Ishikawa (cell line): ENCODE measurements around the gene UCK1.

Experiments
- CEBPB ChIP-seq: IDR thresholded peaks from 2 replicates; pipeline ENCODE4 v1.6.1; 2012
- CREB1 ChIP-seq: IDR thresholded peaks from 2 replicates; pipeline ENCODE4 v1.6.1; 2012; ENCODE audit warnings: low read depth
- EGR1 ChIP-seq: IDR thresholded peaks from 2 replicates; pipeline ENCODE4 v1.6.1; 2012
- EP300 ChIP-seq: IDR thresholded peaks from 2 replicates; pipeline ENCODE4 v1.6.1; 2012; ENCODE audit warnings: borderline replicate concordance
- FOXM1 ChIP-seq: IDR thresholded peaks from 2 replicates; pipeline ENCODE4 v1.6.1; 2012; ENCODE audit warnings: low read depth, borderline replicate concordance
- REST ChIP-seq: IDR thresholded peaks from 2 replicates; pipeline ENCODE4 v1.6.1; 2012; ENCODE audit warnings: low read depth, mild to moderate bottlenecking
- TAF1 ChIP-seq: IDR thresholded peaks from 2 replicates; pipeline ENCODE4 v1.6.1; 2012; ENCODE audit warnings: low read depth, mild to moderate bottlenecking
- TEAD4 ChIP-seq: IDR thresholded peaks from 2 replicates; pipeline ENCODE4 v1.6.1; 2012
- USF1 ChIP-seq: IDR thresholded peaks from 2 replicates; pipeline ENCODE4 v1.6.1; 2012
- YY1 ChIP-seq: IDR thresholded peaks from 2 replicates; pipeline ENCODE4 v1.6.1; 2012; ENCODE audit warnings: low read depth
- ZBTB7A ChIP-seq: IDR thresholded peaks from 2 replicates; pipeline ENCODE4 v1.6.1; 2012; ENCODE audit warnings: low read depth
- TF ChIP-seq, protein P1 (sequence below): IDR thresholded peaks from 2 replicates; pipeline ENCODE4 v1.6.1; 2012

DNA sequence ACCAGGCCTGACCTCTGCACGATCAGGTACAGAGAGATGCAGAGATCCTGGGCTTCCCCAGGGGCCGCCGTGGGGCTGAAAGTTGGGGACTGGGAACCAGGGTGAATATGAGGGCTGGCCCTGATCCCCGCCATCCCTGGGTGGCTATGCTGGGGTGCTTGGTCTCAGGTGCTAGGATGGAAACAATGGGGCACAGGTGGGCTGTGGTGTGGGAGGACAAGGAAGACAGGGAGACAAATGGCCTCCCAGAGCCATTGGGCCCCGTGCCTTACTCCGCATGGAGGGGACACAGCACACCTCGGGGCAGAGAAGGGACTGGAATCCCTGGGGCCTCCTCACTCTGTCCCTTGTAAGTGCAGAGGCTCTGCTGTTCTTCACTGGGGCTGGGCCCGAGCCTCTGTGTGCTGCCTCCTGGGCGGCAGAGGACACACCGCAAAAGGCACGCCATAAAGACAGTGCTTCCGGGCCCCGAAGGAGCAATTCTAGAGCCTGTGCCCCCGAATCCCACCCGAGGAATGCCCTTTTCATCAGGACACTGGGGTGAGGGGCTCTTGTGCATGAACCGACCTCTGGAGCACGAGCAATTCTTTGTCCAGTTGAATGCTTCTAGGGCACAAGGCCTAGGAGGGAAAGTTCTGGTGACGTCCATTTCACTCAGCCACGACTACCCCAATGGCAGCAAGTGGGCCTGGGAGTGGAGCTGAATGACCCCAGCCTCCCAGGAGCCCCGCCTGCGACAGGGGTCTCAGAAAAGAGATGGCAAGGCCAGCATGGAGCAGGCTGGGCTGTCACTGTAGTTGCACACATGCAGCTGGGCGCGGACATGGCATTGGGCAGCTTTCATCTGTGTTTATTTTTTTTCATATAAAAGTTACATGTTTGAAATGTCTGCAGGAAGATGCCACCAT, 45.1 kb upstream of the UCK1 start:
- TF ChIP-seq YY1 (no peak), TAF1 (no peak), EGR1 (no peak), CREB1 (no peak), REST (no peak), ZBTB7A (no peak), EP300 (no peak), FOXM1 (no peak), USF1 (no peak), TEAD4 (no peak), CEBPB (no peak)
- TF ChIP-seq, protein P1, sequence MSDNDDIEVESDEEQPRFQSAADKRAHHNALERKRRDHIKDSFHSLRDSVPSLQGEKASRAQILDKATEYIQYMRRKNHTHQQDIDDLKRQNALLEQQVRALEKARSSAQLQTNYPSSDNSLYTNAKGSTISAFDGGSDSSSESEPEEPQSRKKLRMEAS, result no peak
